Left hindlimb (tissue), 1 donor: ENCODE results near the gene RAPGEF4.
"Not testable (repeated sequence)": the region's sequence is repeated elsewhere in the genome, so short reads cannot be mapped to it uniquely, and the experiment has no call there.

Experiments
- DNase-seq: peaks from one replicate; pipeline ENCODE4 v3.0.0-alpha.2; 2018

RAPGEF4 gene

DNA sequence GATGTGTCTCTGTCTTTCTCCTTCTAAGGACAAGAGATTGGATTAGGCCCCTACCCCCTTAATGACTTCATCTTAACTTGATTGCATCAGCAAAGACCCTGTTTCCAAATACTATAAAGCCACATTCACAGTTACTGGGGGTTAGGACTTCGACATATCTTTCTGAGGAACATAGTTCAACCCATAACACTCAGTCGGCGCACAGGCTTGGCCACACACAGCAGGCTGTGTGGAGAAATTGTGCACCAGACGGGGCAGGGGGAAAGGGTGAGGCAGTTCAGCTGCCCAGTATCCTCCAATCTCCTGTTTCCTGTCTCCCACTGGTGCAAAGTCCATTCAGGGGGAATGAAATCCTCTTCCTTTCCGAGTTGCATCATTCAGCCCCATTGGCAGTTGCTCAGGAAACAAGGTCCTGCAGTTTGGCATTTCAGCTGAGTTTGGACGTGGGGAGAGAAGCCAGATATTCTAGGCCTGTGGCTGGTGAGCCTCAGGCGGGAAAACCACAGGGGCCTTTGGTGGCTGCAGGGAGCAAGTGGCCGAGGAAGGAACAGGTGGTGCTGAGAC, 9.4 kb upstream of the RAPGEF4 start:
- DNase-seq: no peak

DNA sequence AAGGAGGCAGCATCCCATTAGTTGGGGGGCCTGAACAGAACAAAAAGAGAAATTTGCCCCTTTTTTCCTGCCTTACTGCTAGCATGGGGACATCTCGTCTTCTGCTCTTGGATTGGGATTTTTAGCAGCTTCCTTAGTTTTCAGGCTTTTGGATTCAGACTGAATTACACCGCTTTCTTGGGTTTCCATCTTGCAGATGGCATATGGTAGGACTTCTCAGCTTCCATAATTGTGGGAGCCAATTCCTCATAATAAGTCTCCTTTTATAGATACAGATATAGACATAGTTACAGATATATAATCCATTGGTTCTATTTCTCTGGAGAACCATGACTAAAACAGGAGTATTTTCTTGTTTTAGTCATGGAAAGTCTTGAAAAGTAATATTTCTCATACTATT, 5.2 kb upstream of the RAPGEF4 start:
- no peak for DNase-seq

DNA sequence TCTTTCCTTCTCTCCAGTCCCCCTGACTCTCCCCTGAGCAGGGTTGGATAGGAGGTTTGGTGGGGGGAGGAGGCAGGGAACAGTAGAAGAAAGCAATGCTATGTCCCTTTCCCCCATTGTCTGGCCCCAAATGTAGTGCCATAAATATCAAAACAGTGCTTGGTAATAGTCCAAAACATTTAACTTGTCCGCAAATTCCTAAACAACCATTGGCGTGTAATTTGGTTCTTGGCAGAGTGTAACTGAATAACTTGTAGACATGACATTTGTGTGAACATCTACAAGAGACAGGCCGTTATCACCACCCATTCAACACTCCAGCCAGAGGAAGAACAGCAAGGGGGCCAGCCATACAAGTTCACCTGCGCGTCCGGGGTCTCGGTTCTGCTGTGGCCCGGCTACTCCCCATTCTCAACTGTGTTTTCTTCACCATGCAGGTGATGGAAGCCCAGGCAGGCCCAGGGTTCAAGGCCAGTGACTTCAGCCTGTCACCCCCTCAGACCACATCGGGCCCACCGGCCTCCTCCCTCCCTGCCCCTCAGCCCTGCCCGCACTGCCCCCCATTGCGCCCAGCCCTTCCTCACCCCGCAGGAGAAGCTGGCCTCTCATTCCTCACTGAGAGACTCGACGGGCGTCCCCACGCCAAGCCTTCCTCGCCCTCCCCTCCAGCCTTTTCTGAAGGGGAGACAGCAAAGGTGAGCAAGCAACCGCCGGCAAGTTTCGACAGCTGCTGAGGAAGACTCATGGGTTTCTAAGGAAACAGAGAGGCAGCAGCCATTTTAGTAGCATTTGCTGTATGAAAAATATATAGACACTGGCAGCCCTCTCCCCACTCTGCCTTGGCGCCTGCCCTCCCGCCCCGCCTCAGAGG, 699 bp upstream of the RAPGEF4 start:
- DNase-seq: no peak

DNA sequence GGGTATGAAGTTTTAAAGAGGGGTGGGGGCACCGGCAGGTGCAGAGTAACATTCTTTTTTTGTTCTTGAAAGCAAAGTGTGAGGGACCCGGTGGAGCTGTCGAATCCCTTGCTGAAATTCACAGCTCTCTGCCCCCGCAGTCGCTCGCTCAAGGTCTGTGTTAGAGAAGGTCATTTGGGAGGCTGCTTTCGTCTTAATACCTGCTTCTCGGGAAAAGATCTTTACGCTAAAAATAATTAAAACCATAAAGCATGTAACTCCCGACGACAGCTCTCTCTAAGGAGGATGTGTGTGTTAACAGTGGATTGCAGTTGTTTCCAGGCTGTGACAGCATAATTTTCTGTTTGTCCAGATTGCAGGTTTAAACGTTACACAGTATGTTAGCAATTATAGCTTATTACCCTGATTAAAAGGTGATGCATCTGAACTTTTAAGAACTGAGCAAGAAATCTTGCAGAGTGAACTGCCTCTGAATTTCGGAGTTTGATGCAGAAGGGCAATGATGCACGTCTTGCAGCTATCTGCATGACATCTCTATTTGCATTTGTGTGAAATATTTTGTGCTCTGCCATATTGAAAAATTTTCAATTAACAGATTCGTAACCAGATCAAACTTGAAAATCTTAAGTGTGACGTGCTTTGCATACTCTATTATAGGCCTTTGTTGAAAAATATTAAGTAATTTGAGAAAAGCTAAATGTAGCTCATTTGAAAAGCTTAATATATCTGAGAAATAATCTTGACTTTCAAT, 954 bp downstream of the RAPGEF4 start:
- DNase-seq: no peak

DNA sequence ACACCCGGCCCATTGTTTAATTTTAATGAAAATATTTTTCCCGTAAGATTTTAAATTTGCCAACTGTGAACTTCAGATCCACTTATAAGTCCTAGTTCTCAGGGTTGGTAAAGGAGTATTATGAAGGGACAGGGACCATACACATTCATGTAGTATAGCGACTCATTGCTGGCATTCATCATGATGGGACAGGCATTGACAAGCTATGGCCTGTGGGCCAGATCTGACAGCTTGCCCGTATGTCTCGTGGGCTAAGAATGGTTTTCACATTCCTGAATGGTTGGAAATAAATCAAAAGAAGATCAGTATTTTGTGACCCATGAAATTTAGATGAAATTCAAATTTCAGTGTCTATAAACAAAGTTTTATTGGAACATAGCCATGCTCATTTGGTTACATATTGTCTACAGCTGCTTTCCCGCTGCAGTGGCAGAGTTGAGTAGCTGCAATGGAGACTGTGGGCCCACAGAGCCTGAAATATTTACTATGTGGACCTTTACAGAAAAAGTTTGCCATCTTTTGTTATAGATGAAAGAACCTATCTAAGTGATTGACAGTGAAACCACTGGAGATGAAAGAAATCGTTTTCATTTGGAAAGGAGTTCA, 4.1 kb downstream of the RAPGEF4 start:
- no peak for DNase-seq

DNA sequence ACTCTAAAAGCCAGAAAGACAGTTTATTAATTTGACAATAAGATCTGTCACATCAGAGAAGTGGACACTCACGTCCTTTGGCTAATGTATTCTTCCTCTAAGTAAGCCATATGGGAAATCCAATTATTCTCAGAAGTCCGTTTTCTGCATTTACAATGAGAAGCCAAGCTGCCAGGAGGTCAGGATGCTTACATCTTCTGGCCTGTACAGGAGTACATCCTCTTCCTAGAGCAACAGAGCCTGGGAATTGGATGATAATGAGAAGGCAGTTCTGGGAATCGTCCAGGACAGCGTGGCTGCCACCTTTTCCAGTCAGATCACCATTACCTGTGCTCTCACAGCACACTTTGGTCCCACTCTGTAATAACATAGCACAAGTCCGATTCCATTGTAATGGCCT, 5.2 kb downstream of the RAPGEF4 start:
- DNase-seq: no peak

DNA sequence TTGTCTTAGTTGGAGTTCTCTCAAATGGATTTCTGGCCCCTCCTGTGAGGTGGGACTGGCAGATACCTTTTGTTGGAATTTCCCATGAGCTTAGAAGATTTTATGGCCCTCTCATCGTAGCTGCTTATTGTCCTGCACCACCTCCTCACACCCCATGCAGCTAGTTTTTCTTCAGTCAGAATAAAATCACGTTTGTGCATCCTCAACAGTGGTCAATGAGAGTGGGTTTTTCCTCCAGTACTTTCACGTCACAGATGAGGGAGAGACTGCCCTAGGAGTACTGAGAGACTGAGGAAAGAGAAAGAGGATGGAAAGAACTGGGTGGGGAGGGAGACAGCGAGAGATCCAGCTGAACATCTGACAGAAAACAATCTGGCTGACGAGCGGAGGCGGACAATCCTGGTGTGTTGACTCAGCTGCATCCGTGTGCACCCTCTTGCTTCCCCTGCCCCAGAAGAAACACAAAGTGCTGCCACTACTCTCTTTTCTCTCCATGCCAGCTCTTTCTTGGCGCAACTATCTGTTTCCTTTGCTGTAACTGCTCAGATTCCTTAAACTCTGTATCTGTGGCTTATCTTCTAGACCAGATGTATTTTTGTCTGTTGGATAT, 7.4 kb downstream of the RAPGEF4 start:
- DNase-seq: no peak

DNA sequence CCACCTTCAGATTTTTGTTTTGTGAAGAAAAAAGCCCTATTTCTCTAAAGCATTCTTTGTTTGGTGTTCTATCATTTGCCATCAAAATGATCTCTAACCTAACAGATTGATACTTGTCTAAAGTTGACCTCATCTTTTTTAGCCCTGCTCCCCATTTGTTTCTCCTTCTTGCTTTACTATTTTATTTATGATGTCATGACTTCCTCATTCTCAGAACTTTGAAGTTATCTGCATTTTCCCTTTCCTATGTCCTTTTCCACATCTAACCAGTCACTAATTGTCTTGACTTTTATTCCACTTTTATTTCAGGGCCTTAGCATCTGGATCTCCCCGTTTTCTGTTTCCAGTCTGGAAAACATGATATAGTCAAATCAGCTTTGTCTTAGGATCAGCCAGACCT, 8.3 kb downstream of the RAPGEF4 start:
- no peak for DNase-seq

DNA sequence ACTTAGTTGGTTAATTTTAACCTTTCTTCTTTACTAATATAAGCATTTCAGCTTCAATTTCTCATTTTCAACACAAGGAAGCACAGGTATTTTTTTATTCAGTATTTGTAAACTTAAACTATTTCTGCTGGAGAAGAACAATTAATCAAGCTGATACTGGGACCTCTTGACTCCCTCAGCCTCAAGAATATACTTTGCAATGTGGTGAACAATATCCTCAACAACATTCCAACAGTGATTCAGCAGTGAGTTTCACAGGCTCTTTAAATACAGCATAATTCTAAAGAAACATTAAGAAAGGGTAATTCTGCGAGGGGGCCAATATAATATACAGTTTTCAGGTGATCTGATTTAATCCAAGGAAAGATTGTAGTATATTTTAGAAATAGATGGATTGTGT, 10.0 kb downstream of the RAPGEF4 start:
- no peak for DNase-seq

DNA sequence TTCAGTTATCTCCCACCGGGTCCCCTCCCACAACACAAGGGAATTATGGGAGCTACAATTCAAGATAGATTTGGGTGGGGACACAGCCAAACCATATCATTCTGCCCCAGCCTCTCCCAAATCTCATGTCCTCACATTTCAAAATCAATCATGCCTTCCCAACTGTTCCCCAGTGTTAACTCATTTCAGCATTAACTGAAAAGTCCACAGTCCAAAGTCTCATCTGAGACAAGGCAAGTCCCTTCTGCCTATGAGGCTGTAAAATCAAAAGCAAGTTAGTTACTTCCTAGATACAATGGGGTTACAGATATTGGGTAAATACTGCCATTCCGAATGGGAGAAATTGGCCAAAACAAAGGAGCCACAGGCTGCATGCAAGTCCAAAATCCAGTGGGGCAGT, 12.9 kb downstream of the RAPGEF4 start:
- DNase-seq: not testable (repeated sequence)

DNA sequence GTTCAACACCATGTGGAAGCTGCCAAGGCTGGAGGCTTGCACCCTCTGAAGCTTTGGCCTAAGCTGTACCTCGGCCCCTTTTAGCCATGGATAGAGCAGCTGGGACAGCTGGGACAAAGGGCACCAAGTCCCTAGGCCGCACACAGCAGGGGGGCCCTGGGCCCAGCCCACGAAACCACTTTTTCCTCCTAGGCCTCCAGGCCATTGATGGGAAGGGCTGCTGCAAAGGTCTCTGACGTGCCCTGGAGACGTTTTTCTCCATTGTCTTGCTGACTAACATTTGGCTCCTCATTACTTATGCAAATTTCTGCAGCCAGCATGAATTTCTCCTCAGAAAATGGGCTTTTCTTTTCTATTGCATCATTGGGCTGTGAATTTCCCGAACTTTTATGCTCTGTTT, 13.7 kb downstream of the RAPGEF4 start:
- DNase-seq: no peak

DNA sequence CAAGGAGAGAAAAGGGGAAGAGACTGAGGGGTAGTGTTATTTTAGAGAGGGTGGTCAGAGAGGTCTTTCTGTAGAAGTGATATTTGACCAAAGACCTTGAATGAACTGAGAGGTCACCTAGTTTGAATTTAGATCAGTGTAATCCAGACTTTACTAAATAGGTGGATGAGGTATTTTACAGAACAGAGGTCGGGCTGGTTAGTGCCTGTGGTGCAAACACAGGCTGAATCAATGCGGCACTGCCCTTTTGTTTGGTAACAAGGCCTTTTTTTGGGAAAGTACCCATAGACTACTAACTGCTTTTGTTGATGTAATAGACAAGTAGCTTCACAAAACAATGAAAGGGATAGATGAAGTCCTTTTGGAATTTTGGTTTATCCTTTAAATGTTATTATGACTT, 15.9 kb downstream of the RAPGEF4 start:
- no peak for DNase-seq

DNA sequence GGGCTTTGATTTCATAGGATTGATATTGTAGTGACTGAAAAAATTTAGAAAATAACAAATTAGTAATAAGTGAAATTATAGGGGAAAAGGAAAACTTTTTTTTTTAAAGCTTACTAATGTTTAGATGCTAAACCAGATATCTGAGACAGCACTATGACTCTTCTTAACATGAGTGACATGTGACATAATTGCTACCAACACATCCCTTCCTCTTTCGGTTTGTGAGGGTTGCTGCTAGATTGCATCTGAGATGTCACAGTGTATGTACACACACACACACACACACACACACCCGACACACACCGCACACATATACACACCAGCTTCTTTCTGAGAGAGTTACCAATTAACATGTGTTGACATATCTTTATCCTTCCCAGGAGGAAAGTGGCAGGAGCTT, 18.0 kb downstream of the RAPGEF4 start:
- DNase-seq: no peak

DNA sequence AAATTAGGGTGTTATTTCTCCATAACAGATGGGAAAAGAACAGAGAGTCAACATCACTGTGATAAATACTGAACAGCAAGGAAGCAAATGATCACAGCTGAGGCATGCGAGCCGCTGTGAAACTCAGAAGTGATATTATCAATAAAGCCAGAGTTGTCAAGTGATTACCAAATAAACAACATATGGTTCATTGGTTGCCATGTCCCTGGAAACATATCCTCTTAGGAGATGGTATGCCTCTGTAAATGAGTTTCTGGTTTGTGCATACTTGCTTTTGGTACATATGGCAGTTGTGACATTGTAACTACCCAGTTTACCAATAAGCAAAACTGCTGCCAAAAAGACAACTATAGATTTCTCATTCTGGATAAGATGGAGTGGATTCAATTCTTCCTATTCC, 23.8 kb downstream of the RAPGEF4 start:
- no peak for DNase-seq

DNA sequence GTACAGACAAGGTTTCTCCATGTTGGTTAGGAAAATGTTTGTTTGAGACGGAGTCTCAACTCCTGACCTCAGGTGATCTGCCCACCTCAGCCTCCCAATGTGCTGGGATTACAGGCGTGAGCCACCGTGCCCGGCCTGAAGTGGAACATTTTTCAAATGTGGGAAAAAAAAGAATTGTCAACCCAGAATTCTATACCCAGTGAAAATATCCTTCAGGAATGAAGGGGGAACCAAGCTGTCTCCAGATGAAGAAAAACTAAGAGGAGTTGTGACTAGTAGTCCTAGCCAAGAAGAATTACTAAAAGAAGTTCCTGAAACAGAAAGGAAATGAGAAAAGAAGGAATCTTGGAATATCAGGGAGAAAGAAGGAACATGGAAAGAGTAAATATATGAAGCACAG, 25.7 kb downstream of the RAPGEF4 start:
- no peak for DNase-seq

DNA sequence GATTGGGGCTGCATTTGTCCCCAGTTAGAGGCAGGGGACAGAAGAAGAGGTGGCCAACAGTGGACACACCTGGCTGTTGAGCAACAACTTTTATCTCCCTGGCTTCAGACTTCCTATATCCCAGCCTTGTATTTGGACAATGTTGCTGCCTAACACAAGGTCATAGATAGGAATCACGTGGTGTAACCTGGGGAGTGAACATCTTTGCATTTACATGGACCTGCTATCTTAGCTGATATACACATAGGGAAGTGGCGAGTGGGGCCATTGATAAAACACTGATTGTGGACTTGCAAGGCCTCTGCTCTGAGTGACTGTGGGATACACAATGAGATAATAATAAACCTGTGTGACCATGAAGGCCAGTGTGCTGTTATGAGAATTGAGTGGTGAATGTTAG, 26.9 kb downstream of the RAPGEF4 start:
- no peak for DNase-seq

DNA sequence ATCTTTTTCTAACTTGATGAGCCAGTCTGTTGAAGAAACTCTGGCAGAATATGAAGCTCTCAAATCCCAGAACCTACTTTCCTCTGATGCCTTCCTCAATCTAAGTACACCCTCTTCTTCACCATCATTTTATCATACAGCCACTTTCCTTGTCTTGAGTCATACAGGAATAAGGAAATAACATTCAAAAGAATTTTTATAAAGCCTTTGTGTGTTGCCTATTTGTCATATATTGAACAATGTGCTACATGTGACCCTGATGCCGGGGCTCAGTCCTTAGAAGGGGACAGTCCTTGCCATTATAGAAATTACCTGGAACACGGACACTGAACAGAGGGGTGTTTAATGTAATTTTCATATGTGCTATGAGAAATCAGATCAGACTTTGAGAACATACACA, 27.4 kb downstream of the RAPGEF4 start:
- no peak for DNase-seq

DNA sequence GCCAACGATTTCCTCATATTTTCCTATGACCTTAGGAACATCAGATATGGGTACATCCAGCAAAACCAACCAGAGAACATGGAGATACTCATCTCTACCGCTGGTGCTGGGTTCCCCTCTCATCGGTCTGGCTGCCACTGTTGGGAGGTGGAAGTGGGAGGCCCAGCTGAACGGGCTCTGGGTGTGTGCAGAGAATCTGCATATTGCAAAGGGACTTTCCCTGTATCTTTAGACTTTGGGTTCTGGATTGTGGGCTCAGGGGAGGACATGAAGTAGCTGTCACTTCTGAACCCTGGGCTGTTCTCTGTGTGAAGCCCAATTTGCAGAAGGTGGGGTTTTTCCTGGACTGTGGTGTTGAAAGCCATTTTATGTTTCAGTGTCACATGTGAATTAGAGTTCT, 30.0 kb downstream of the RAPGEF4 start:
- no peak for DNase-seq

DNA sequence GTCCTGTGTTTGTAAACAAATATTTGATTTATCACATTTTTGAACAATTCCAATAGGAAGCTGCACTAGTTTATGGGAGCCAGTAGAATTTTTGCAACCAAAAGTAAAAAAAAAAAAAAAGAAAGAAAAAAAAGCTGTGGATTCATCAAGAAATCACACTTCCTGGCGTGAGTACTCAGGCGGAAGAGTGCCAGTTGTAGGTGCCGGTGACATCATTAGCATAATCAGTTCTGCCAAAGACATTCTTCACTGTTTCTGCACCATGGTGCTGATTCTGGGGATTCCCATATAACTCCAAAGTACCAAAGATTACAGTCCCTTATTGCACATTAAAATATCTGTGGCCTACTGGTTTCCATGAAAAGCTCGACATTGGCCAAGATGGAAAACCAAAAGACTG, 32.8 kb downstream of the RAPGEF4 start:
- DNase-seq: no peak

DNA sequence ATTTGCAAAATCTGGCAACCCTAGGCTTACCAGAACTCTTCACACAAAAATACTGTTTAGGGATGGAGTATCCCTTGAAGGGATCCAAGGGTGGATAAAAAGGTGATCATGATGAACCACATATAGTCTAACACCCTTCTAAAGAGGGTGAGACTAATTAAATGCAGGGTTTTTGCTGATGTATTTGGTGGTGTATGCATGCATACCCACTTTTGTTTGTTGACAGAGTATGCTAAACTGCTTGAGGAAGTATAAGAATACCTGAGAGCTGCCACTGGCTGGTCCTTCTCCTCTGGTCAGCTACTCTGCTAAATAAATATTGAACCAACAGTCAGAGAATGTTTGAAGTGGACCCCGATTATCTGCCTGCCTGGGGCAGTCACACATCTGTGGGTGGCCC, 34.2 kb downstream of the RAPGEF4 start:
- DNase-seq: no peak

DNA sequence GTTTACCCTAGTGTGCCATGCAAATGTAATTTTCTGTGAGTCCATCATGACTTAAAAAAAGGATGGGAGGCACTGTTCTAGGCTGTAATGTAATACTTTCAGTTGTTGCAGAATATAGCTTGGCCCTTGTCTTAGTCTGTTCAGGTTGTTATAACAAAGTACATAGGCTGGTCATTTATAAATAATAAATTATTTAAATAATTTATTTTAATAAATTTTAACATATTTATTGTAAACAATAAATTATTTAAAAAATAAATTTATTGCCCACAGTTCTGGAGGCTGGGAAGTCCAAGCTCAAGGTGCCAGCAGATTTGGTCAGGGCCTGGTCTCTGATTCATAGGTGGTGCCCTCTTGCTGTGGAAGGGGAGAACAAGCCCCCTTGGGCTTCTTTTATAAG, 35.2 kb downstream of the RAPGEF4 start:
- DNase-seq: no peak

DNA sequence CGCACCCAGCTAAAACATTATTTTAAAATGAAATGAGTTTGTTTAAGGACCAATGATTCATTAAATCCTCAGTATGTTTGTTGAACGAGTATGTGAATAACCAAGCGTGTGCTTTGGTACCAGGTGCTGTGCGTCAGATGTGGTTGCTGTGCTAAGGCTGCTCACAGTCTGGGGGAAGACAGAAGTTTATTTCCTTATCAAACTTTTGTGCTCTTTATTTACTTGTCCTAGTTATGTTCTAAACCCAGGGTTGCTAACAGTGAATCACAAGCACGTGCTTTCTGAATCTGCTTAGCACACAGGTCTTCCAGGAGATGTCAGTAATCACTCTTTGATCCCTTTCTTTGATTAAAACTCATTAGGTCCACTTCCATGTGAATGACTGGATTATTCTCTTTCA, 37.0 kb downstream of the RAPGEF4 start:
- no peak for DNase-seq

DNA sequence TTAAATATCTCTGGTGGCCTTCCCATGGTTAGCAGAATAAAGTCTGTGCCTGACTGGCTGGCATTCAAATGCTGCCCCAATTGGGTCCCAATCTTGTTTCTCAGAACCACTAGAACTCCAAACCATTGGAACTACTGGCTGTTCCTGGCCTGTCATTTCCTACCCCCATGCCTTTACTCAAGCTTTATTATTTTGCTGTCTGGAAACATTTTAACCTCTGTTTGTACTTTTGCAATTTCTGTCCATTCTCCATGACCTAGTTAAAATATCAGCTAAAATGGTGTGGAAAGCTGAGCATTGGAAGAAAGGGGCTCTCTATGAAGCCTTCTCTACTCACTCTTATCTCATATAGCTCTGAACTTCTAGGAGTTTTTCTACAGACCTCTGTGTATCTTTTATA, 38.7 kb downstream of the RAPGEF4 start:
- DNase-seq: no peak
